HuH-7.5 (cell line): Measurements from ENCODE around the gene STAT3.

Source experiments
- DNase-seq: peaks from one replicate; pipeline ENCODE4 v3.0.0; 2011; ENCODE audit warnings: low spot score

The STAT3 gene

GRCh38 chr17:42294469-42295398 is 93.5 kb downstream of the STAT3 start:
- no peak for DNase-seq

DNA sequence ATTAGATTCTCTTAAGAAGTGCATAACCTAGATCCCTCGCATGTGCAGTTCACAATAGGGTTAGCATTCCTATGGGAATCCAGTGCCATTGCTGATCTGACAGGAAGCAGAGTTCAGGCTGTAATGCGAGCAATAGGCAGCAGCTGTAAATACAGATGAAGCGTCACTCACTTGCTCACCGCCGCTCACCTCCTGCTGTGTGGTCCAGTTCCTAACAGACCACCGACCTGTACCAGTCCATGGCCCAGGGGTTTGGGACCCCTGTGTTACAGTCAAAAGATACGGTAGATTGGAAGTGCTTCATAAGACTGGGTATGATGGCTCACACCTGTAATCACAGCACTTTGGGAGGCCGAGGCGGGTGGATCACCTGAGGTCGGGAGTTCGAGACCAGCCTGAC is 97.1 kb downstream of the STAT3 start:
- DNase-seq: no peak

DNA sequence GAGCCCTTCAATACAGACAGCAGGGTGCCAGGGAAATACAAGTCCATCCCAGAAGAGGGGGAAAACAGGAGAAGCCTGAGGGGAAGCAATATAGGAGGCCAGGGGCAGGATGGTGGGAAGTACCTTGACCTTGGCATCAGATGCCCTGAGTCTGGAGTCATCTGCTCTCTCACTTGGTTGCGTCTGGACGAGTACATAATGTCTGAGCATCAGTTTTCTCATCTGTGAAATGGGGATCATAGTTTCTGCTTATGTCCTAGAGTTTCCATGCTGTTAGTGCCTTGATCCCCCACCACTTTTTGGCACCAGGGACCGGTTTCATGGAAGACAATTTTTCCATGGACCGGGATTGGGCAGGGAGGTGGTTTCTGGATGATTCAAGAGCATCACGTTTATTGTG is 97.7 kb downstream of the STAT3 start:
- no peak for DNase-seq

- DNase-seq: no peak
Measured at GRCh38 chr17:42289611-42290181, 98.5 kb downstream of the STAT3 start.

- DNase-seq: no peak
Measured at GRCh38 chr17:42288803-42289610, 99.2 kb downstream of the STAT3 start.

DNA sequence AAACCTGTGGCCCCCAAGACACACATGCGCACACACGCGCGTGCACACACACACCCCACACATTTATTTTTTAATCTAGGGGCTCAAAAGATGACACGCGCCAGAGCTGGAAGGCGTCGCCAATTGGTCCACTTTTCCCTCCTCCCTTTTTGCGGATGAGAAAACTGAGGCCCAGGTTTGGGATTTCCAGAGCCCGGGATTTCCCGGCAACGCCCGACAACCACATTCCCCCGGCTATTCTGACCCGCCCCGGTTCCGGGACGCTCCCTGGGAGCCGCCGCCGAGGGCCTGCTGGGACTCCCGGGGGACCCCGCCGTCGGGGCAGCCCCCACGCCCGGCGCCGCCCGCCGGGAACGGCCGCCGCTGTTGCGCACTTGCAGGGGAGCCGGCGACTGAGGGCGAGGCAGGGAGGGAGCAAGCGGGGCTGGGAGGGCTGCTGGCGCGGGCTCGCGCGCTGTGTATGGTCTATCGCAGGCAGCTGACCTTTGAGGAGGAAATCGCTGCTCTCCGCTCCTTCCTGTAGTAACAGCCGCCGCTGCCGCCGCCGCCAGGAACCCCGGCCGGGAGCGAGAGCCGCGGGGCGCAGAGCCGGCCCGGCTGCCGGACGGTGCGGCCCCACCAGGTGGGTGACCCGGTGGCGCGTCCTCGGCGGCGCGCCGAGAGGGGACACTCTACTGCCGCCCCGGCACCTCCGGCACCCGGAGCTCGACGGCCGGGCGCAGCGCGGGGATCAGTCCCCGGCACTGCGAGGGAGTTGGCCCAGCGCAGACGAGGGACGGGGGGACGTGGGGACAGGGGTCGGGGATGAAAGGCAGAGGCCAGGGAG is 100.1 kb downstream of the STAT3 start, which contains the start of gene STAT5A:
TSS of gene STAT5A (plus strand) at position 522 of the 826 bp plus-strand sequence. CDS start 914 bp downstream, outside the sequence.
- peak; percentile 83 for DNase-seq

DNA sequence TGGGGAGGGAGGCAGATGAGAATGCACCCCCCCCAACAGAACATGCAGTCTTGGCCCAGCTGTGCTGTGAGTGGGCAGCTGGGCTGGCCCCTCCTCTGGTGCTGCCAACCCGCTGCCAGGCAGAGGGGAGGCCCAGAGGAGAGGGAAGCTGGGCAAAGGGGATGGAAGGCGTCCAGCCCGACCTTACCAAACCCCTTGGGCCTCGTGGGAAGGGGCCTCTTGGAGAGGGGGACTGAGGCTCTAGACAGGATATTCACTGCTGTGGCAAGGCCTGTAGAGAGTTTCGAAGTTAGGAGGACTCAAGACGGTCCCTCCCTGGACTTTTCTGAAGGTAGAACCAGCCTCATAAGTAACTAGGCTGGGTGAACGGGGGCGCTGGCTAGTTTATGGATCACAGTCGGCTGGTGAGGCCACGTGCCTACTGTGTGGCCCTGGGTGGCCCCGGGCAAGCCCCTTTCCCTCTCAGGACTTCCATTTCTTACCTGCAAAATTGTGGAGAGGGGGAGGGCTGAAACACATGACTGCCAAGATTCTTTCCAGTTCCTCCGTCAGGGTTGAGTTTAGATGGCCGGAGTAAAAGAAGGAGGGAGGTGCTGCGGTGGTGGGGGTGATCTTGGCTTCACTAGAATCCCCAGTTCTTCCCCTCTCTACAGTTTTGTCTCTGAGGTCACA is 100.8 kb downstream of the STAT3 start:
- DNase-seq: no peak

DNA sequence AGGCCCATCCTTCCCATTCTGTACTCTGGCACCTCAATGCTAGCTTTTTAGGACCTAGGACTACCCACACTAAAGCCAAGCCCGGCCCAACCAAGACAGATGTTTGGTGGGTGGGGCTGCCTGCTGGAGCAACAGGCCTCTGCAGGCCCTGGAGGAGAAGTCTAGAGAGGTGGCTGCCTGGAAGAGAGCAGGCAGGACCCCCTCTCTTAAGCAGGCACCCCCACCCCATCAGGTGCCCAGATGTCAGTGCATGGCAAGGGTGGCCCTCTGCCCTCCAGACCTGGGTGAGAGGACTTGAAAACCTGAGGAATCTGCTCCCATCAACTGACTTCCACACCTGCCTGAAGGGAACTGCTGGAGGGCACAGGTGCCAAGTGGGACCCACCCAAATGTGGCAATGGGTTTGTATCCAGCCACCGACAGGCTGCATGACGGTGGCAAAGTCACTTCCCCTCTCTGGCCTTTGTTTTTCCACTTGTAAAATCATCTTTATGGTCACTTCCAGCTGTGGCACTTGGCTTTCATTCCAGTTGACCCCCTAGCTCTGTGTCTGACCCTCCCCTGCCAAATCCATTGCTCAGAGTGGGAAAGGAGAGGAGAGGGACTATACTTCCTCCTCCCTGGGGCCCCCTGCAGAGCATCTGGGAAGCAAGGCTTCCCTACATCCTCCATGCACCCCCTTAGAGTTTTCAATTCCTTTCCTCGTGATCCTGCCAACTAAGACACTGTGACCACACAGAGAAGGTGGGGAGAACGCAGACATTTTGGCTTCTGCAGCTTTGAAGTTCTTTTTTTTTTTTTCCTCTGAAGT is 101.6 kb downstream of the STAT3 start:
- no peak for DNase-seq

GRCh38 chr17:42285346-42286050 is 102.7 kb downstream of the STAT3 start:
- no peak for DNase-seq

DNA sequence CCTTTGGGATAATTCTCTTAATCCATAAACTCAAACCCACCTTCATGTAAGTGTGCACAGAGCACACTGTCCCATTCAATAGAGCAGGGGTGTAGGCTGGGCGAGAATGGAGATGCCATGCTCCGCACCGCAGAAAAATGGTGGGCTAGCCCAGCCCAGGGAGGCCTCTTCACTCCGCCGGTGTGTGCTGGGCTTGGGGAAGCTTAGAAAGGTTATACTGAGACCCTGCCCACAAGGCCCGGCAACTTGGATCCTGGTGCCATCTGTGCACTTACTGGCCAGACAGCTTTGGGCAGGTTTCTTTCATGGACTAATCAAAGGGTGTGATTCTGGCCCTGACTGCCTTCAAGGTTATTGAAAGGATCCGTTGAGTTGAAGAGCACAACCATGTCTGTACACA is 103.7 kb downstream of the STAT3 start:
- no peak for DNase-seq

DNA sequence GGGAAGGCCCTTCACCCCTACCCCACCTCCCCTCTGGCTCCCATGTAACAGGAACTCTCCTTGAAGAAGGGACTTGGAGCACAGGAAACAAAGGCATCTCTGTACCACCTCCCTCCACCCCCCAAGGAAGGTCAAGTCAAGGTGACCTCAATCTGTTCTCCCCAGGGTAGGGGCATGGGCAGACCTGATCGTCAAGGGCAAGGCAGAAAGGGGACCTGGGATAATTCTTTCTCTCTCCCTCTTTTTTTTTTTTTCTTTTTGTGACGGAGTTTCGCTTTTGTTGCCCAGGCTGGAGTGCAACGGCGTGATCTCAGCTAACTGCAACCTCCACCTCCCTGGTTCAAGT is 104.2 kb downstream of the STAT3 start:
- DNase-seq: no peak

DNA sequence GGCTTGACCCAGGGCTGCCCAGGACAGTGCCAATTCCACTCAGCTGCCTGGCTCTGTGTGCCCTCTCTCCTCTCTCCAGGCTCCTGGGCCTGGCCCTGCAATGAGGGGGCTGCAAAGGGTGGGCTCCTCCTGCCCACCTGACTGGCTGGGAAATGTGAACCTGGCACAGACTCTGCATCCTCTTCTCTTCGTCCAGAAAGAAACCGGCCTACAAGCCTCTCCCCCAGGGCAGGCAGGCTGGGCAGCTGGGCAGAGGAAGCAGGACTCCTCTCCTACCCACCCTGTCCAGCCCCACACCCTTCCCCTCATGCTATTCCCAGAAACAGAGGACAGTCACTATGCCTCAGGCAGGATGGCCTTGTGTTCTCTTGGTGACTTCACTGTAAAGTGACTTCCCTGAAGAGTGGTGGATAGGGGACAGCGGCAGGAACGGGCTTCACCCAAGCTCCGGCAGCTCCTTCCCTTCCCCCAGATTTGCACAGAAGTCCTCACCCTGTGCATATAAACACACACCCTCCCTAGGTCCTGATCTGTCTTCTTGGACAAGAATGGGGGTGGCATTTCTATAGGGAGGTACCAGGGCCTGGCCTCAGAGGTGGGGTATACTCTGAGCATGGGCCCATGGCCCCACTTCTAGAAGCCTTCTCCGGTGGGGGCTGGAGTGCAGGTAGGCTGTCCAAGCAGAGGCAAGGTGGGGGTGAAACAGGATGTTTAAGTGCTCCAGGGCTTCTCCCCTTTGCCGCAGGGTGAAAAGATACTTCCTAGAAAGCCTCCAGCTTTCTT is 104.8 kb downstream of the STAT3 start:
- no peak for DNase-seq

GRCh38 chr17:42282478-42283080 is 105.7 kb downstream of the STAT3 start:
- no peak for DNase-seq

- no peak for DNase-seq
Measured at GRCh38 chr17:42281571-42282096, 106.6 kb downstream of the STAT3 start.

DNA sequence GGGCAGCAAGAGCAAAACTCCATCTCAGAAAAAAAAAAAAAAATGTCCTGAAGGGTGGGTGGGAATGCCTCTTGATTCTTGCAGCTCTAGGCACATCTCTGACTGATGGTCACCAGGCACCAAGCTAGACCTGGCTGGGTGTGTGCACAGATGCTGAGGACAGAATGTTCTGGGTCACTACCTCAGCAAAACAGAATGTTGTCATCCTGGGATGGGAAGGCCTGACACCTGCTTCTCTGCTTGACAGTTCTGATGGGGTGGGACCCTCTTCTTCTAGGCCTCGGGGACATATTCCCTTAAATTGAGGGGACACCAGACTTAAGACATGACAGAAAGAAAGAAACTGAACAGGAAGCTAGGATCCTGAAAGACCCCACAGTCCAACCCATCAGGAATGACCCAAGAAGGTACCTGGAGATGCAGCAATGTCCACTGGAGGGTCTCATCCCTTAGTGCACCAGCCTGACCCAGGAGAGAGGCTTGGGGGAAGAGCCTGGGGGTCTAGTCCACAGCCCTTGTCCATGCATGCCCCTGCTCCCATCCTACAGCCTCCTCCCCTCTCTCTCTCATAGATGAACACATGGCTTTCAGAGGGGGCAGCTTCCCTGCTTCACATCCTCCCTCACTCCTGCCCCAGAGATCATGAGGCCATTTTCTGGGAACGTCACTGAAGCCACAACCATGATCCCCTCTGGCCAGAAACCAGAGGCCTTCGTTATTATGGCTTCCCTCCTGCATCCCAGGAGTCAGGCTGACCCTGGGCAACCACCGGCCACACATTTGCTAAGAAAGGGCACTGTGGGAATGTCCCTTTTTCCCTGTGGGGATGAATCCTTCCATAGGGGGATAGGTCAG is 108.2 kb downstream of the STAT3 start:
- DNase-seq: no peak

DNA sequence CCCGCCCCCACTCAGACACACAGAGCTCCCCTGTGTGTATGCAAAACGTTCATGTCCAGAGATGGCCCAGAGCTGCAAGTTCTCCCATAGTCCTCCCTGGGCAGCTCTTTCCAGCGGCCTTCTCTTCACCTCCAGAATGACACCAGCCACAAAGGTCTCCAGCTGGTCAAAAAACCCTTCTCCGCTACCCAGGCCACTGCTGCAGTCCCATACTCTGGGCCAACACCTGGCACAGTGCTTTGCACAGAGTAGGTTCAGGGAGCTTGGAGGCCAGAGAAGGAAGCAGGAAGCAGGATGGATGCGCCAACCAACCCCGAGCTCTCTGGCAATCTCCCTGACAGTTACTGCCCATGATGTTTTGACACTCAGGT is 110.9 kb downstream of the STAT3 start:
- DNase-seq: no peak

- peak; percentile 73 for DNase-seq
Measured at GRCh38 chr17:42276609-42277341, 111.5 kb downstream of the STAT3 start.
